K562 (cell line): Measurements from ENCODE around the gene DPM2. TPM values are rescaled to one million over a fixed set of nuclear protein-coding genes. Genes with fewer than 3 reads are reported as not detected.

Source experiments
- DLX4 ChIP-seq: fragments of 250-450 bp; sonication (Bioruptor Pico); IDR thresholded peaks from 2 replicates; pipeline ENCODE4 v1.6.1; 2021; ENCODE audit warnings: mild to moderate bottlenecking
- GABPA ChIP-seq: fragments of 200-800 bp; sonication (Bioruptor generic); conservative IDR thresholded peaks from 2 replicates; pipeline ENCODE4 v1.6.1; 2016; ENCODE audit warnings: low read depth, missing genetic modification characterization, missing compliant biosample characterization
- JUN ChIP-seq, 2 experiments: sonication (generic) in 1 of 2; formaldehyde crosslinking in 1 of 2; IDR thresholded peaks; 2 replicates each; pipeline versions ENCODE4 v1.6.1 to v1.8.0; 2012 to 2022; ENCODE audit warnings: borderline replicate concordance in 2 of 2, mild to moderate bottlenecking in 2 of 2, improper control_type of control experiment in 1 of 2, low read depth in 1 of 2, low read length in 1 of 2, missing genetic modification reagents in 1 of 2
- NFE2 ChIP-seq: IDR thresholded peaks from 2 replicates; pipeline ENCODE4 v1.6.1; 2014; ENCODE audit warnings: antibody characterized with exemption, low read depth
- REST ChIP-seq, 2 experiments: fragments of 450-650 bp; formaldehyde crosslinking in 1 of 2; IDR thresholded peaks; 2 replicates each; pipeline versions ENCODE4 v1.4.0 to v1.6.1; 2014 to 2020; ENCODE audit warnings: mild to moderate bottlenecking in 2 of 2, borderline replicate concordance in 1 of 2, low read depth in 1 of 2
- TBL1XR1 ChIP-seq, 2 experiments: IDR thresholded peaks; 2 replicates each; pipeline ENCODE4 v1.6.1; 2012; ENCODE audit warnings: improper control_type of control experiment in 2 of 2, low read length in 2 of 2, mild to moderate bottlenecking in 1 of 2
- TRIM24 ChIP-seq, 2 experiments: fragments of 450-650 bp; IDR thresholded peaks; 2 replicates each; pipeline ENCODE4 v1.6.1; 2016
- ZNF121 ChIP-seq: sonication (generic); formaldehyde crosslinking; conservative IDR thresholded peaks from 2 replicates; pipeline ENCODE4 v1.8.0; 2022; ENCODE audit warnings: missing genetic modification reagents
- ZNF232 ChIP-seq: sonication (generic); formaldehyde crosslinking; IDR thresholded peaks from 2 replicates; pipeline ENCODE4 v1.8.0; 2022; ENCODE audit warnings: mild to moderate bottlenecking, missing genetic modification reagents
- ZNF311 ChIP-seq: fragments of 250-450 bp; sonication (Bioruptor Pico); IDR thresholded peaks from 2 replicates; pipeline ENCODE4 v1.4.0; 2020; ENCODE audit warnings: mild to moderate bottlenecking, moderate library complexity
- polyA plus RNA-seq, 8 experiments: library from polyadenylated mRNA; depleted of rRNA in 4 of 8; stranded (reverse) in 5 of 8; unstranded in 3 of 8; fragments of >200 nt; fragmentation: Nextera tagmentation in 2 of 8; fragmentation: Illumina TruSeq in 1 of 8; extraction: Ambion mirVana in 2 of 8; extraction: Trizol in 1 of 8; gene quantifications; 2 replicates each; pipeline versions ENCODE4 v1.2.1 to v1.2.3, GENCODE V29; 2011 to 2014; ENCODE audit warnings: inconsistent platforms in 1 of 8, missing spikeins in 1 of 8
- total RNA-seq, 7 experiments: library from RNA; depleted of rRNA in 6 of 7; stranded (reverse); fragments of >200 nt in 6 of 7; fragmentation: Illumina TruSeq in 2 of 7; extraction: Trizol in 2 of 7; gene quantifications; 2 replicates each; pipeline versions ENCODE4 v1.2.1 to v1.2.3, GENCODE V29; 2011 to 2021; ENCODE audit warnings: low replicate concordance in 1 of 7
- TF ChIP-seq, protein P1 (sequence below): sonication (generic); formaldehyde crosslinking; IDR thresholded peaks from 2 replicates; pipeline ENCODE4 v1.8.0; 2022; ENCODE audit warnings: mild to moderate bottlenecking, missing genetic modification reagents, borderline replicate concordance
- TF ChIP-seq, protein P2 (sequence below): sonication (generic); formaldehyde crosslinking; IDR thresholded peaks from 2 replicates; pipeline ENCODE4 v1.8.1; 2023; ENCODE audit warnings: mild to moderate bottlenecking, missing genetic modification reagents

Gene DPM2
- total and polyA plus RNA-seq, 9 of the 15 experiments (the other 6 are each of a cell fraction or from before 2014, with no cell fraction given): 43.5 to 126 (median 71.1) TPM

DNA sequence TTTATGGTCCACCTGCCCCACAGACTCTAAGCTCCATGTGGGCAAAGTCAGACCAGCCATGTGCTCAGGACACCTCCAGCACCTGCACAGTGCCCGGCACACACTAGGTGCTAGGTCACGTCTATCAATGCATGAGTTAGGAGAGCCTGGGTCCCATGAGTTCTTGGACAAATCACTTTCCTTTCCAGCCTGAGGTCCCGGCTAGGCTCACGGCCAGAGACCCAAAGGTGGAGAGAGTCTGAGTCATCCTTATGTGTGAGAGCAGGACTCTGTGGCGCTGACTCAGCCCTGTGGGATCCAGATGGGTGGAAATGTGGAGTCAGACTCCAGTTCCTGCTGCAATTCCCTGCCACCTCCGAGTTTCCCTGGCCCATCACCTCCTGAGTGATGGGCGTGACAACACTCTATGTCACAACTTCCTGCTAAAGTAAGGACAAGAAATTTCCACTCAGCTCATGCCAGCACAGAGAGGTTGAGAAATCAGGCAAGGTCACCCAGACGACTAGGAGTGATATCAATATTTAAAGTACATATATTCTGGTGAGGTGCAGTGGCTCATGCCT, 18.3 kb downstream of the DPM2 start (continued):
- peak; percentile 35; the same call in 1 of the 2 replicates for TF ChIP-seq REST (IDR thresholded peaks at IDR 0.05; ENCODE audit: borderline replicate concordance)
- TF ChIP-seq REST (CRISPR knock-in tag; IDR thresholded peaks at IDR 0.05; ENCODE audit: low read depth): no peak
- TF ChIP-seq NFE2: peak; percentile 81
- TF ChIP-seq ZNF311: no peak
- no peak for TF ChIP-seq TBL1XR1 (IDR thresholded peaks at IDR 0.05; ENCODE audit: low read length in 2 of 2)
- TF ChIP-seq GABPA (tag): peak; percentile 36; the same call in 1 of the 2 replicates
- peak; percentile 91 for TF ChIP-seq JUN (IDR thresholded peaks at IDR 0.05; ENCODE audit: borderline replicate concordance, low read depth, low read length)
- TF ChIP-seq JUN (CRISPR knock-in tag; IDR thresholded peaks at IDR 0.05; ENCODE audit: borderline replicate concordance): peak; percentile 90; the same call in 1 of the 2 replicates
- peak in 1 of 2 experiments; percentile 59; a peak in 2 of 4 replicates for TF ChIP-seq TRIM24 (IDR thresholded peaks at IDR 0.05)
- peak; percentile 100 for TF ChIP-seq ZNF121 (CRISPR knock-in tag)
- TF ChIP-seq, protein P1, sequence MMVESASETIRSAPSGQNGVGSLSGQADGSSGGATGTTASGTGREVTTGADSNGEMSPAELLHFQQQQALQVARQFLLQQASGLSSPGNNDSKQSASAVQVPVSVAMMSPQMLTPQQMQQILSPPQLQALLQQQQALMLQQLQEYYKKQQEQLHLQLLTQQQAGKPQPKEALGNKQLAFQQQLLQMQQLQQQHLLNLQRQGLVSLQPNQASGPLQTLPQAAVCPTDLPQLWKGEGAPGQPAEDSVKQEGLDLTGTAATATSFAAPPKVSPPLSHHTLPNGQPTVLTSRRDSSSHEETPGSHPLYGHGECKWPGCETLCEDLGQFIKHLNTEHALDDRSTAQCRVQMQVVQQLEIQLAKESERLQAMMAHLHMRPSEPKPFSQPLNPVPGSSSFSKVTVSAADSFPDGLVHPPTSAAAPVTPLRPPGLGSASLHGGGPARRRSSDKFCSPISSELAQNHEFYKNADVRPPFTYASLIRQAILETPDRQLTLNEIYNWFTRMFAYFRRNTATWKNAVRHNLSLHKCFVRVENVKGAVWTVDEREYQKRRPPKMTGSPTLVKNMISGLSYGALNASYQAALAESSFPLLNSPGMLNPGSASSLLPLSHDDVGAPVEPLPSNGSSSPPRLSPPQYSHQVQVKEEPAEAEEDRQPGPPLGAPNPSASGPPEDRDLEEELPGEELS: peak; percentile 60; the same call in 1 of the 2 replicates
- no peak; the same call in 1 of the 2 replicates for TF ChIP-seq ZNF232 (CRISPR knock-in tag)
- no peak for TF ChIP-seq DLX4
- TF ChIP-seq, protein P2, sequence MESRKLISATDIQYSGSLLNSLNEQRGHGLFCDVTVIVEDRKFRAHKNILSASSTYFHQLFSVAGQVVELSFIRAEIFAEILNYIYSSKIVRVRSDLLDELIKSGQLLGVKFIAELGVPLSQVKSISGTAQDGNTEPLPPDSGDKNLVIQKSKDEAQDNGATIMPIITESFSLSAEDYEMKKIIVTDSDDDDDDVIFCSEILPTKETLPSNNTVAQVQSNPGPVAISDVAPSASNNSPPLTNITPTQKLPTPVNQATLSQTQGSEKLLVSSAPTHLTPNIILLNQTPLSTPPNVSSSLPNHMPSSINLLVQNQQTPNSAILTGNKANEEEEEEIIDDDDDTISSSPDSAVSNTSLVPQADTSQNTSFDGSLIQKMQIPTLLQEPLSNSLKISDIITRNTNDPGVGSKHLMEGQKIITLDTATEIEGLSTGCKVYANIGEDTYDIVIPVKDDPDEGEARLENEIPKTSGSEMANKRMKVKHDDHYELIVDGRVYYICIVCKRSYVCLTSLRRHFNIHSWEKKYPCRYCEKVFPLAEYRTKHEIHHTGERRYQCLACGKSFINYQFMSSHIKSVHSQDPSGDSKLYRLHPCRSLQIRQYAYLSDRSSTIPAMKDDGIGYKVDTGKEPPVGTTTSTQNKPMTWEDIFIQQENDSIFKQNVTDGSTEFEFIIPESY (CRISPR knock-in tag): peak; percentile 71
